RWPE1 (cell line): Measurements from ENCODE around the gene S1PR5.
"Not testable (repeated sequence)": the region's sequence is repeated elsewhere in the genome, so short reads cannot be mapped to it uniquely, and the experiment has no call there.

Source experiments
- CTCF ChIA-PET: fragments of 350-600 bp; sonication (Branson Sonifier 250); formaldehyde crosslinking; extraction: SDS; loops from one replicate; lab custom pipeline; 2021; lab: Yijun Ruan, JAX
- POLR2A ChIA-PET: fragments of 400-600 bp; formaldehyde crosslinking; extraction: SDS; loops from one replicate; lab custom pipeline; 2020; ENCODE audit warnings: antibody characterized with exemption; ENCODE audit not compliant: low non-redundant PET; lab: Yijun Ruan, JAX
- DNase-seq: peaks from one replicate; pipeline ENCODE4 v3.0.0; 2012; ENCODE audit warnings: low spot score
- H3K27ac ChIP-seq: fragments of 450-650 bp; 2 replicates; pipeline ENCODE4 v1.5.1; 2017
- CTCF ChIP-seq: fragments of 450-650 bp; conservative IDR thresholded peaks from 2 replicates; pipeline ENCODE4 v1.5.1; 2017; ENCODE audit warnings: low read depth, mild to moderate bottlenecking

The S1PR5 gene

GRCh38 chr19:10548746-10549276 is 31.6 kb upstream of the S1PR5 start:
- TF ChIP-seq CTCF: no peak
- ChIA-PET CTCF (interaction anchor here (0.7 kb wide), 1 partner anchor 96 kb away, joined by 4 read pairs; no protein-coding TSS in a partner anchor), POLR2A (no interaction called here)
- H3K27ac ChIP-seq: no peak overlapping the region
- DNase-seq: no peak

- ChIA-PET POLR2A (interaction anchor here (0.6 kb wide), 1 partner anchor 12 kb away, joined by 3 read pairs; no protein-coding TSS in a partner anchor), CTCF (interaction anchor here (0.5 kb wide), 1 partner anchor 112 kb away, joined by 8 read pairs; no protein-coding TSS in a partner anchor)
- H3K27ac ChIP-seq: peak overlapping the region; percentile 38
- DNase-seq: no peak
- TF ChIP-seq CTCF: no peak
Observed at GRCh38 chr19:10546817-10547216, 29.6 kb upstream of the S1PR5 start.

DNA sequence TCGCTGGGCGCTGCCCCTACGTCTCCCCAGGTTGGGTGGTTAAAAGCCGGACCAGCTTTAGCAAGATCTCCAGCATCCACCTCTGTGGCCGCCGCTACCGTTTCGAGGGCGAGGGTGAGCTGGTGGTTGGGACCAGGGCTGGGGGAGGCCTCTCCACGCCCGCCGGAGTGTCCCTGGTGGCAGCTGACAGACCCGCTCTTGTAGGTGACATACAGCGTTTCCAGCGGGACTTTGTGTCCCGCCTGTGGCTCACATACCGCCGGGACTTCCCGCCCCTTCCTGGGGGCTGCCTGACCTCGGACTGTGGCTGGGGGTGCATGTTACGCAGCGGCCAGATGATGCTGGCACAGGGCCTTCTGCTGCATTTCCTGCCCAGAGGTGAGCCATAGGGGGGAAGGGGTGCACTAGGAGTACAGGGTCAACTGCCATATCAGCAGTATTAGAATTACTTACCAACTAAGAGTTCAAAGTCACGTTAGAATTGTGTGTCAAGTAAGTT is 27.6 kb upstream of the S1PR5 start:
- DNase-seq: no peak
- POLR2A ChIA-PET: no interaction called here

GRCh38 chr19:10544242-10544752 is 27.1 kb upstream of the S1PR5 start:
- ChIA-PET POLR2A (no interaction called here), CTCF (no interaction called here)
- DNase-seq: no peak
- H3K27ac ChIP-seq: peak overlapping the region; percentile 82
- no peak for TF ChIP-seq CTCF

More for the DNA sequence above, 27.6 kb upstream of the S1PR5 start:
- no peak for TF ChIP-seq CTCF
- CTCF ChIA-PET: no interaction called here
- H3K27ac ChIP-seq: peak overlapping the region; percentile 82

DNA sequence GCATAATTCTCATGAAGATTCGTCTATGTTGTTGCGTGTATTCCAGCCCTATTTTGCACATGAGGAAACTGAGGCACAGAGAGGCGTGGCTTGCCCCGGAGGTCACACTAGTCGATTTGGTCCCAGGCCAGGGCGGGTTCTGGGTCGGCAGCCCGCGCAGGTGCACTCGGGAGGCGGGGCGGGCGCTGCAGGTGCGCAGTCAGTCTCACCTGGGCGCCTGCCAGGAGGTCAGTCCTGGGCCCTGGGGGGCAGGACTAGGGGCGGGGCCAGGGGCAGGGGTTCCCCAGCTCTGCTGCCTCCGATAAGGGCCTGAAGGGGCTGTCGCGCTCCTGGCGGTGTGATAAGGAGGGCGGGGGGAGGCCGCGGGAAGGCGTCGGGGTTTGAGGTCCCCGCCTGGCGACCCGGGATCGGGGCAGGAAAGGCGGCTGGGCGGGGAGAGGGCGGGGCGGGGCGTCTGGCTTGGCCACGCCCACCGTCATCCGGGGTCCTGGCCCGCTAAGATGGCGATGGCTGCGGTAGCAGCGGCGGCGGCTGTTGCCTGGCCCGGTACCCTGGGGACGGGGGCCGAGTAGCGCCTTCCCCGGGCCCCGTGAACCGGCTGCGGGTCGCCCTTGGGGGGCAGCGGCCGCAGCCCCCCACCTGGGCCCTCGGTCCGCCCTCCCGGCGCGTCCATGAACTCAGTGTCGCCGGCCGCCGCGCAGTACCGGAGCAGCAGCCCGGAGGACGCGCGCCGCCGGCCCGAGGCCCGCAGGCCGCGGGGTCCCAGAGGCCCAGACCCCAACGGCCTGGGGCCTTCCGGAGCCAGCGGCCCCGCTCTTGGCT is 26.4 kb upstream of the S1PR5 start, which contains the start of gene ATG4D:
TSS of gene ATG4D (plus strand) at position 485 of the 822 bp plus-strand sequence. CDS start at position 672, 187 bp downstream.
- H3K27ac ChIP-seq: peak within 1 kb of the TSS; percentile 82
- CTCF ChIA-PET: interaction anchor here (0.5 kb wide), 1 partner anchor 22 kb away, joined by 3 read pairs; the partner anchor contains the start of gene KRI1
- no peak for TF ChIP-seq CTCF
- peak; percentile 97 for DNase-seq
- POLR2A ChIA-PET: no interaction called here

GRCh38 chr19:10543059-10543419 is 25.8 kb upstream of the S1PR5 start:
- H3K27ac ChIP-seq: peak overlapping the region; percentile 82
- CTCF ChIA-PET: interaction anchor here (0.5 to 1.2 kb wide), 3 partner anchors 11 to 93 kb away, joined by 3 to 4 read pairs (median 3); partner anchors contain the start of gene KRI1
- POLR2A ChIA-PET: no interaction called here
- no peak for TF ChIP-seq CTCF
- no peak for DNase-seq

GRCh38 chr19:10539016-10539415 is 21.8 kb upstream of the S1PR5 start:
- ChIA-PET POLR2A (interaction anchor here (0.6 to 0.7 kb wide), 2 partner anchors 14 to 37 kb away, joined by 3 to 4 read pairs; no protein-coding TSS in a partner anchor), CTCF (interaction anchor here (0.6 kb wide), 1 partner anchor 56 kb away, joined by 3 read pairs; no protein-coding TSS in a partner anchor)
- DNase-seq, H3K27ac ChIP-seq: not testable (repeated sequence)
